ENCODE results near the gene CTRL. TPM values are rescaled to one million over a fixed set of nuclear protein-coding genes. Genes with fewer than 3 reads are reported as not detected.

CTRL gene
- total and polyA plus RNA-seq, 3 donors from 2014 or later: 0.36 to 1.7 (median 0.62) TPM

GRCh38 chr16:67926181-67926750, 5.4 kb downstream of the CTRL start:
- Histone ChIP-seq H3K9me3 (no peaks in the 10 kb centered on the region), H3K4me1 (peaks cover 12% of the 10 kb centered on the region), H3K27ac (peak overlapping the region; percentile 37 to 68), H3K27me3 (no peaks in the 10 kb centered on the region), H3K4me3 (no peak overlapping the region), H3K36me3 (ENCODE audit: low read depth, missing control alignments) (no peaks in the 10 kb centered on the region)
- WGBS, 2 donors: 39 to 40% methylated on average over 12 to 13 of the region's 13 CpGs
- intact Hi-C loops (cut with DNase I; ENCODE audit: low total_unique reads): no loop called here
- TF ChIP-seq POLR2A (IDR thresholded peaks at IDR 0.05) (no peak), CTCF (IDR thresholded peaks at IDR 0.05) (no peak)
- DNase-seq: no peak

DNA sequence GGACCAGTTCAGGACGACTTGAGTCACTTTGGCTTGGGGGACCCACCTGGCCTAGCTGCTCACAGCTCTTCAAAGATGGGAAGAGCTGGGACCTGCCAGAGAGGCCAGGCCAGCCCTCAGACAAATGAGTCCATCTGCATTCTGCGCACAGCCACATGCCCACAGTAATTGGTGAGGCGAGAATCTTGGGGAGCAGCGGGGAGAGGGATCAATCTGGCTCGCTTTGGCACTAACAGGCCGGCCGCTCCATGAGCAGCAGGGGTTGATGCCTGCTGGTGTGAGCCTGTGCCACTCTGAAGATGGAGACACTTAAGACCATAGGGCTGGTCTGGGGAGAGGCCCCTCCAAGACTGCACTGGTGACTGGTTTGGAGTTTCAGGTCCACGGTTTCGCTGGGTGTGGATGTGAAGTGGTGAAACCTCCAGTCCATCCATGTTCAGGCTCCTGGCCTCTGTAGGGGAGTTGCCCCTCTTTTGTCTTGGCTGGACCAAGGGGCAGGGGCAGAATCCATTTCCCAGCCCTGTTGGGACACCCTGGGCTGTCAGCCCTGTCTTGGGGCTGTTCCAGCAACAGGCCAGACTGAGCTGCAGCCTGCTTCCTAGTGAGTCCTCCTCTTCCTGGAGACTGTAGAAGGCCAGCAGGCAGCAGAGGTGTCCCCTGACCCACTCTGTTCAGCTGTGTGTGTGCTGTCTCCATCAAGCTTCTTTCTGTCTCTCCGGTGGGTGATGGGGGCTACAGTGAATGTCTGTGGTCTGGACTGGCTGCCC, 7.3 kb downstream of the CTRL start:
- no peak for DNase-seq
- TF ChIP-seq CTCF (IDR thresholded peaks at IDR 0.05): no peak
- no peak for TF ChIP-seq POLR2A (IDR thresholded peaks at IDR 0.05)
- Histone ChIP-seq H3K4me1 (peaks cover 11% of the 10 kb centered on the region), H3K36me3 (ENCODE audit: low read depth, missing control alignments) (no peaks in the 10 kb centered on the region), H3K27ac (no peak overlapping the region), H3K4me3 (no peak overlapping the region), H3K27me3 (no peaks in the 10 kb centered on the region), H3K9me3 (no peaks in the 10 kb centered on the region)
- 64 to 86% methylated on average over 6 to 10 of the region's 10 CpGs for WGBS, 2 donors
- intact Hi-C loops (cut with DNase I; ENCODE audit: low total_unique reads): no loop called here

GRCh38 chr16:67923414-67924116, 8.1 kb downstream of the CTRL start:
- Histone ChIP-seq H3K36me3 (ENCODE audit: low read depth, missing control alignments) (no peaks in the 10 kb centered on the region), H3K27ac (no peak overlapping the region), H3K4me1 (peaks cover 11% of the 10 kb centered on the region), H3K9me3 (no peaks in the 10 kb centered on the region), H3K4me3 (no peak overlapping the region), H3K27me3 (no peaks in the 10 kb centered on the region)
- no peak for TF ChIP-seq POLR2A (IDR thresholded peaks at IDR 0.05)
- intact Hi-C loops (cut with DNase I; ENCODE audit: low total_unique reads): no loop called here
- DNase-seq: peak; percentile 46
- WGBS, 2 donors: 81 to 86% methylated on average over 10 of the region's 10 CpGs

DNA sequence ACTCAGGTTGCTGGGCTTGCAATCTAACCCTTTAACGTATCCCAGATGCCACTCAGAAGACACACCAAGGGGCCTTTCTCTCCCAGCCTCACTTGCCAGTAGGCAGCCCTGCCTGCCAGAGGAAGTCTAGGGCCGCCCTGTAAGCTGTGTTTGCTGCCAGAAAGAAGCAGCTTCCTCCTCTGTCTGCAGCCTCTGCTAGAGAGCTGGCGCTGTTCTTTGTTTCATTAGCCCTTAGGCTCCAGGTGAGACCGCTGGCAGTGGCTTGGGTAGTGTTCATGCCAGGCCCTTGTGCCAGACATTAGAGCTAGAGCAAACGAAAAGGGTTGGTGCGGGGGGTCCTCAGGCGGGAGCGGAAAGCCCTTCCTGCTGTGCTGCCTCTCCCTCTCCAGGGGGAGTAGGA, 8.9 kb downstream of the CTRL start:
- Histone ChIP-seq H3K9me3 (no peaks in the 10 kb centered on the region), H3K27ac (no peak overlapping the region), H3K4me3 (no peak overlapping the region), H3K27me3 (no peaks in the 10 kb centered on the region), H3K4me1 (peaks cover 13% of the 10 kb centered on the region), H3K36me3 (ENCODE audit: low read depth, missing control alignments) (no peaks in the 10 kb centered on the region)
- intact Hi-C loops (cut with DNase I; ENCODE audit: low total_unique reads): no loop called here
- no peak for DNase-seq
- TF ChIP-seq POLR2A (IDR thresholded peaks at IDR 0.05) (no peak), CTCF (IDR thresholded peaks at IDR 0.05) (no peak)
- WGBS, 2 donors: 77 to 93% methylated on average over 7 to 8 of the region's 8 CpGs

DNA sequence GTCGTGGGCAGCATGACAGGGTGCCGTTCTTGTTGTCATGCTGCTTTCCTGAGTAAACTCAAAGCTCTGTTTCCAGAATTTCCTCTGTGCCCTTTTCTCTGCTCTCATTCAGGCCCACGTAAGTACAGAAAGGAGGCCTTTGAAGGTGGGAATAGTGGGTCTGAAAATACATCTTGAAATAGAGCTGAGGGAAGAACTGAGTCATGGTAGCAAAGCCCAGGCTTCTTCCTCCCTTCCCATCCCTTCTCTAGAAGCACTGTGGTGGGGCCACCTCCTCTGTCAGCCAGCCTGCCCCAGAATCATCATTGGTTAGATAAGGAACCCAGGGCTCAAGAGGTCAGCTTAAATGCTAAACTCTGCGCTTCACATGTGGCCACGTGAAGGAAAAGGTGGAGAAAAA, 9.4 kb downstream of the CTRL start:
- Histone ChIP-seq H3K27me3 (no peaks in the 10 kb centered on the region), H3K36me3 (ENCODE audit: low read depth, missing control alignments) (no peaks in the 10 kb centered on the region), H3K9me3 (no peaks in the 10 kb centered on the region), H3K27ac (no peak overlapping the region), H3K4me3 (no peak overlapping the region), H3K4me1 (peaks cover 17% of the 10 kb centered on the region)
- no peak for DNase-seq
- intact Hi-C loops (cut with DNase I; ENCODE audit: low total_unique reads): no loop called here
- 82 to 83% methylated on average over 5 of the region's 5 CpGs for WGBS, 2 donors
- TF ChIP-seq CTCF (IDR thresholded peaks at IDR 0.05) (no peak), POLR2A (IDR thresholded peaks at IDR 0.05) (no peak)

Data from testis (tissue), 3 donors.